Measurements from ENCODE around the gene NOX4.

DNA sequence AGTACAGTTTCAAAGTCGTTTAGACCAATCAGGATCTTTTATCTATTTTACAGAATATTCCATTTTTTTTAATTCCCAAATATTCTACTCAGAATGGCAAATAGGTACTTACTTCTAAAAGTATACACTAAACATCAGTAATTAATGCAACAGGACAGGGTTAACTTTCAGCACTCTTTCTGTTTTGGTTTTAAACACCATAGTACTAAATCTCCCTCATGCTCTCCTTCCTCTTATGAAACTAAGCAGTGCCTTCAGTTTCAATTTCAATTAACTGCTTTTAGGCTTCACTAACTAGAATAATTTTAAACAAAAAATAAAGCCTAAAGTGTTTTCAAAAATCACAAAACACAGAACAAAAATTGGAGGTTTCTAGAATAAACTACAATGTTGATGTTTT, 57.9 kb downstream of the NOX4 start:
- TF ChIP-seq EZH2 (IDR thresholded peaks at IDR 0.05; ENCODE audit: borderline replicate concordance, low read length) = no peak
- TF ChIP-seq, protein P1, sequence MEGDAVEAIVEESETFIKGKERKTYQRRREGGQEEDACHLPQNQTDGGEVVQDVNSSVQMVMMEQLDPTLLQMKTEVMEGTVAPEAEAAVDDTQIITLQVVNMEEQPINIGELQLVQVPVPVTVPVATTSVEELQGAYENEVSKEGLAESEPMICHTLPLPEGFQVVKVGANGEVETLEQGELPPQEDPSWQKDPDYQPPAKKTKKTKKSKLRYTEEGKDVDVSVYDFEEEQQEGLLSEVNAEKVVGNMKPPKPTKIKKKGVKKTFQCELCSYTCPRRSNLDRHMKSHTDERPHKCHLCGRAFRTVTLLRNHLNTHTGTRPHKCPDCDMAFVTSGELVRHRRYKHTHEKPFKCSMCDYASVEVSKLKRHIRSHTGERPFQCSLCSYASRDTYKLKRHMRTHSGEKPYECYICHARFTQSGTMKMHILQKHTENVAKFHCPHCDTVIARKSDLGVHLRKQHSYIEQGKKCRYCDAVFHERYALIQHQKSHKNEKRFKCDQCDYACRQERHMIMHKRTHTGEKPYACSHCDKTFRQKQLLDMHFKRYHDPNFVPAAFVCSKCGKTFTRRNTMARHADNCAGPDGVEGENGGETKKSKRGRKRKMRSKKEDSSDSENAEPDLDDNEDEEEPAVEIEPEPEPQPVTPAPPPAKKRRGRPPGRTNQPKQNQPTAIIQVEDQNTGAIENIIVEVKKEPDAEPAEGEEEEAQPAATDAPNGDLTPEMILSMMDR (IDR thresholded peaks at IDR 0.05; ENCODE audit: low read length) = no peak

All from OCI-LY1 (cell line).